ENCODE data around the gene MARVELD1.
"Not testable (repeated sequence)": the region's sequence is repeated elsewhere in the genome, so short reads cannot be mapped to it uniquely, and the experiment has no call there.

Gene MARVELD1

DNA sequence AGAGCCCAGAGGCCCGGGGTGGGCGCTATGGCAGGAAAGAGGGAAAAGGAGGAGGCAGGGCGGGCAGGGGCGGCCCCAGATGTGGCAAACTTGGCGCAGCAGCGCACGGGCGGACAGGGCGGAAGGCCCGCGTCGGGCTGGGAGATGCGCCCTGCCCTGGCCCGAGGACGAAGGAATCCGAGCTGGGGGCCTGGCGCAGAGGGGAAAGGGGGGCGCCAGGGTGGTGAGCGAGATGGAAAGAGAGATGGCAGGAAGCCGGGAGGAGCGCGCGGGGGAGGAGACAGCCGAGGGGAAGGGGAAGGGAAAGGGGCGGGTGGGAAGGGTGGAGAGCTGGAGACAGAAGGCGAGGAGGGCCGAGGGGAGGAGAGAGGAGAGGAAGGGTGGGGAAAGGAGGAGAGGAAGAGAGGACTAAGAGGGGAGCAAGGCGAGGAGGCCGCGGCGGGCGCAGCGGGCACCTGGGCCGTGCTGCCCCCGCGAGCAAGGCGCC is at the start of gene MARVELD1:
Gene MARVELD1 (plus strand): TSS at position 392 of the 487 bp plus-strand sequence. CDS start 147 bp downstream, outside the sequence.
- DNase-seq (ENCODE audit: low read depth) = no peak

GRCh38 chr10:97664282-97664850 is 49.2 kb upstream of the MARVELD1 start:
- DNase-seq (ENCODE audit: low read depth) = no peak

- DNase-seq (ENCODE audit: low read depth) = no peak
Measured at GRCh38 chr10:97666992-97667391, 46.5 kb upstream of the MARVELD1 start.

DNA sequence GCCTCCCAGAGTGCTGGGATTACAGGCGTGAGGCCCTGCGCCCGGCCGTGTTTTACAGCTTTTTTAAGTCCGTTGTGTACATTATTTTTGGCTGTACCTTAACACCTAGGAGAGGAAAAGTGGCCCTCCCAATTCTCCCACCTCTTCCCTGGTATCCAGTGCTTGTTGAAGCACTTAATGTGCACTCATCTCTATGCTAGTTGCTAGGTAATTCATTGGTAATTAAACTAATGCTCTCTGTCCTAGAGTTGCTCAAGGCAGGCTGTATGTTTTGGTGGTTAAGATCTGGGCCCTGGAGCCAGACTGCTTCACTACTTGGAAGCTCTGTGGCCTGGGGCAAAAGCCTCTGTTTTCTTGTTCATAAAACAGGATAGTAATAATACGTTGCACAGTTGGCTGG is 46.1 kb upstream of the MARVELD1 start:
- DNase-seq (ENCODE audit: low read depth) = no peak

DNA sequence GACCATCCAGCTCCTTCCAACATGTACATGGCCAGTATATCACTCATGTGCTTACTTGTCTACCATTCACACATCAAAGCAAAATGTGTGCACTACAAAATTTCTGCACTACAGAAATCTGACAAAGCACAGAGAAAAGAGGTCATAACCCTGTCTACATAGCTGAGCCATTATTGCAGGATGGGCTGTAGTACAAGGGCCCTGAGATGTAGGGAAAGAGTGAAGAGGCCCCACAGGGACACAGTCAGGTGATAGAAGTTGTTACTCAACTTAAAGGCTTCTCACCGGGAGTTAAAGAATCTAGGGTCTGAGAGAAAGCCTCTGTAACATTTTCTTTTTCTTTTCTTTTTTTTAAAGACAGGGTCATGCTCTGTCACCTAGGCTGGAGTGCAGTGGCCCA is 44.0 kb upstream of the MARVELD1 start:
- DNase-seq (ENCODE audit: low read depth) = no peak

DNA sequence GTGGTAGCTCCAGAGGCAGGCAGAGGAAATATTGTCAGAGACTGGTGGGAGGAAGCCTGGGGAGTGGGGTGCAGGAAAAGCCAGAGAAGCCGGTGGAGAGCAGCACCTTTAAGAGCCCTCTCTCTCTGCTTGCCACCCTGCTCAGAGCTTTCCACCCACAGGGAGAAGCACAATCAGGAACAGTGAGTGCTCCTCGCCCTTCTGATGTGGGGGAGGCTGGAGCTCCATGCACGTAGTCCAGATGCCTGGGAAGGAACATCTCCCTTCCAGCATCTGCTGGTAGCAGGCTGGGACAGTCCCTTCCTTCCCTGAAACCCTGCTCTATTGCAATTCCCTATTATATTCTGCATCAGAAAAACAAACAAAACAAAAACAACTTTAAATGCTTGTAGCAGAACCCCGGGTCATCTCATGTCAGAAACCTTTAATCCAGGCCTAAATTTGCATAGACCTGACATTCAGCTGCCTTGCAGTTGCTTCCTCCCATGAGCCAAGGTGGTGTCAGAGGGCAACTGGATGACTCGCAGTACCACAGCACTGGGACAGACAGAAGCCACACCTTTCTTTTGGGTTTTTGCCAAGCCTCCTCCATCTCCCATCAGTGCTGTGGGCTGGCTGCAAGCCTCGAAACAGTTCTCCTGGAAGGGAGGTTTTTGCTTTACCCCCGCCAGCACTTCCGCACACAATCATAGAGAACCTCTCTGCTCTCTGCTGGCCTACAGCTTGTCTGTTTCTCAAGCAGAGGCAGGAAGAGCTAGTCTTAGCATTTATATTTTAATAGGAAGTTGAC is 39.6 kb upstream of the MARVELD1 start:
- DNase-seq (ENCODE audit: low read depth) = no peak

GRCh38 chr10:97675222-97675621 is 38.3 kb upstream of the MARVELD1 start:
- DNase-seq (ENCODE audit: low read depth) = no peak

GRCh38 chr10:97676770-97677581 is 36.6 kb upstream of the MARVELD1 start:
- no peak for DNase-seq (ENCODE audit: low read depth)

DNA sequence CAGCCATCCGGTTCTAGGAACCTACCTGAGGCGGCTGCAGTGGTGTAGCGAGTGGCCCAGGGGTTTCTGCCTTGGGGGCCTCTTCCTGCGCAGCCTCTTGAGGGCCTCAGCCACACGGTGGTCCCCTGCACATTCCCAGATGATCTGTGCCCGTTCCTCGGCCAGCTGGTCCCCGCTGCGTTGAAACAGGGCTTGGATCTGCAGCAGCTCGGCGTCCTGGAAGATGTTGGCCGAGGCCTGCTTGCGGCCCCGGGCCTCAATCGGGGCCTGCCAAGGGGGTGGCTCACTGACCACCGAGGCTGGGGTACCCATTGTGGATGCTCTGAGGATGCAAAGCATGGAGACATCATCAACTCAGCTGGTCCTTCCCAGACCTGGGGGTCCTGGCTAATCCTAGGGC is 33.9 kb upstream of the MARVELD1 start:
- no peak for DNase-seq (ENCODE audit: low read depth)

- no peak for DNase-seq (ENCODE audit: low read depth)
Measured at GRCh38 chr10:97682042-97682441, 31.5 kb upstream of the MARVELD1 start.

- DNase-seq (ENCODE audit: low read depth) = no peak
Measured at GRCh38 chr10:97683556-97684367, 29.8 kb upstream of the MARVELD1 start.

- not testable (repeated sequence) for DNase-seq (ENCODE audit: low read depth)
Measured at GRCh38 chr10:97684368-97684713, 29.2 kb upstream of the MARVELD1 start.

- DNase-seq (ENCODE audit: low read depth) = no peak
Measured at GRCh38 chr10:97684866-97685394, 28.6 kb upstream of the MARVELD1 start.

DNA sequence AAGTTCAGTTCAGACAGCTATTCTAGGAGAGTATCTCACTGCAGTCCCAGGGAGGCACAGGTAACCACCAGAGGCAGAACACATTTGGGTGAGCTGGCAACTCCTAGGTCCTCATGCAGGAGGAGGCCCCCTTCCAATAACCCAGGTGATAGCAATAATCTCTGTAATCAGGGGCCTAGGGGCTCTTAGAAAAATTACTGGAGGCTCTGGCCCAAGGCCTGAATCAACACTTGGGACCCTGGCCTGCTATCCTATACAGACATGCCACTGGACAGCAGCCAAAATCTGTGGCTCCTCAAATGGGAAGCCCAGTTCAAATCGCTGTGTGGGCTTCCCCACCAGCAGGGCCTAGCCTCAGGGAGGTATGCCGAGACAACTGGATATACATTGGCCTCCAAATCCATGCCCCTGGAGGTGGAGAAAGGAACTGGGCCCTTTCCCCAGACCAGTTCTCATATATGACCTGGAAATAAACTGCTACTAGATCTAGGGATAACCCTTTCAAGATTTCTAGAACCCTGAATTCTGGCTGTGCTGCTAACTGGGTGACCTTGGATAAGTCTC is 28.1 kb upstream of the MARVELD1 start:
- DNase-seq (ENCODE audit: low read depth) = no peak

DNA sequence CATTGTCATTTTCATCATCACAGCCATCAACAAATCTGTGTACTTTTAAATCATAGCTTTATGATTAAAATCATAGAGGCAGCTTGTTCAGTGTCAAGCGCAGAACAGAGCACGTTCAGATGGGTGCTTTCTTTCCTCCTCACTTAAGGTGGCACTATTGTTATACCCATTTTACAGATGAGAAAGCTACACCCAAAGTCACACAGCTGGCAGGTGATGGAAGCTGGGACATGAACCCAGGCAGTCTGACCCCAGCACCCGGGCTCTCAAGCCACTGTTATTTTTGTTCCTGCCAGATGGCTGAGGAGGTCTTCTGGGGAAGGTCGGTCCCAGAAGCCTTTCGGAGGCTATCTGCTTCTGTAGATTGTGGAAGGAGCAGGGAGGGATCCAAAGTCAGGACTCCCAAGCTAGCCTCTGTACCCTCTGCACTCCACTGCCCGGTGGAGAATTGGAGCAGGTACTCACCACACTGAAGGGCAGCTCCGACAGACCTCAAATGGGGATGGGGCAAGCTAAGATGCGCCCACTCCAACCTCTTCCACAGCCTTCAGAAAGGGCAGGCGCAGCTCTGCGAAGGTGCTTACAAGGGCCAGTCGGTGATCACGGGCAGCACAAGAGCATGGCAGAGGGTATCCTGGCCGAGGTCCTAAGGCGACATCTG is 27.1 kb upstream of the MARVELD1 start:
- DNase-seq (ENCODE audit: low read depth) = no peak

DNA sequence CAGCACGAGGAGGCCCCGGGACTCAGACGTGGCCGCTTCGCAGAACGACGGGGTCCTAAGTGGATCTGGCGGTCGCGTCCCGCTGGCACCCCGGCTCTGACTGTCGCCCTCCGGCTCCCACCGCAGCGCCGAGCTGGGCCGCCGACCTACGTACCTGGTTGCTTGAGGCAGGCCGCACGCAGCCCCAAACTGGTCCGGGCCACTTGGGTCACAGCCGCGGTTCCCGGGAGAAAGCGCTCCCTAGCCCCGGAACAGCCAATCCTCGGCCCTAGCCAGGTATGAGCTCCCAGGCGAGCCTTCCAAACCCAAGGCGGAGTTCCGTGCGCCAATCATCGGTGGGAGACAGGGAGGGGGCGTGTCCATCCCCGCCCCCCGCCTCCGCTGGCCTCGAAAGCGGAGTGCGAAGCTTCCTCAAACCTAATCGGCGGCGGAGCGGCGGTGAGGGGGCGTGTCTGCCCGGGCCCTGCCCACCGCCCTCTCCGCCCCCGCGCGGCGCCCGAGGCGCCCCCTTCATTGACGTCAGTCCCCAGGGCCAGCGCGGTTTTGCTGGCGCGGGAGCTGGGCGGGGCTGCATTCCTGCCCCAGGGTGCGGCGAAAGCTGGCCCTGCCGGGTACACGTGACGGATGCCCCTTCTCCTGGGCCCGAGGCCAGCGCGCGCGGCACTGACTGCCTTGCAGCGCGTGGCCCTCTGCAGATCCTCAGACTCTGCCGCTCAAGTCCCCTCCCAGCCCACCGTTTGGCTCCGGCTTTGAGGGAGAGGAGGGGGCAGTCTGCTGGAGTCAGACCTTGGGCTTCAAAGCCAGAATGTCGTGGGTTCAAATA is 26.4 kb upstream of the MARVELD1 start, which contains the start of gene AVPI1:
Gene AVPI1 (minus strand): TSS at position 280 of the 823 bp plus-strand sequence. CDS start 7,336 bp downstream, outside the sequence.
- peak; percentile 86 for DNase-seq (ENCODE audit: low read depth)

DNA sequence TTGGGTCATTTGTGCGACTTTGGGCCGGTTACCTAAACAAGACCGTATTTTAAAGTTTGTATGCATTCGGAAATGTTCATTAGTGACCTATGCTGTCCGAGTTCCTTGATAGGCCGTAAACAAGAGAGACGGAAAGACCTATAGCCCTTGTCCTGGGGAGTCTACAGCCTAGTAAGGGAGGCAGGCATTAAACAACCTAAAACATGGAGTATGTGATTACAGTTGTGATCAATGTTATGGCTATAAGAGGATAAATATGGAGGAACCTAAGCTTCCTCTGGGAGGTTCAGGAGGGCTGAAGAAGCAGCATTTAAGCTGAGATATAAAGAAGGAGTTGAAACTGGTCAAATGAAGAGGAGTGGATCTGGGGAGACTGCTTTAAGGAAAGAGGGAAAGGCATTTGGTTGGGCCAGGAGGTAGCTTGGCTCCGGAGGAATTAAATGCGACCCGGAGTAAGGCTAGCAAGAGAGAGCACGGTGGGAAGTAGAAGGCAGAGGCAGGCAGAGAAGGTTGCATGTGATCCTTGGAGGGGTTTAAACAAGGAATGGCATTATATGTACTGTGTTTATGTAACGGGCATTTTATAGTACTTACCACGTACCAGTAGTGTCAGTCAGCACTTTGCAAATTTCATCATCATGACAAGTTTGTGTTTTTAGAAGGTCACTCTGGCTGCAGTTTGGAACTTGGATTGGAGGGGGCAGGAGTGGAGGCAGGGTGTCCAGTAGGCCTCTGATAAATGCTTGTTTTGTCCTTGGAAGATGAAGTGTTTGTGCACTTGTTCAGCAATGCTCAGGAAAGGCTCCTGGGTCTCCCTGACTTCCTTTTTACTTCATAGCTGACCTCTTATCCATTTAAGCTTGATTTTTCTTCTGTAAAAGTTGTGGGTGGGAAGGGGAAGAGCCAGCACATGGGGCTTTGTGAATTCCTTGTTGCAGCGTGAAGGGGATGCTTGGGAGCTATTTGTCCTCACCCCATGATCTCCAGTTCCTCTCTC is 25.4 kb upstream of the MARVELD1 start:
- no peak for DNase-seq (ENCODE audit: low read depth)

DNA sequence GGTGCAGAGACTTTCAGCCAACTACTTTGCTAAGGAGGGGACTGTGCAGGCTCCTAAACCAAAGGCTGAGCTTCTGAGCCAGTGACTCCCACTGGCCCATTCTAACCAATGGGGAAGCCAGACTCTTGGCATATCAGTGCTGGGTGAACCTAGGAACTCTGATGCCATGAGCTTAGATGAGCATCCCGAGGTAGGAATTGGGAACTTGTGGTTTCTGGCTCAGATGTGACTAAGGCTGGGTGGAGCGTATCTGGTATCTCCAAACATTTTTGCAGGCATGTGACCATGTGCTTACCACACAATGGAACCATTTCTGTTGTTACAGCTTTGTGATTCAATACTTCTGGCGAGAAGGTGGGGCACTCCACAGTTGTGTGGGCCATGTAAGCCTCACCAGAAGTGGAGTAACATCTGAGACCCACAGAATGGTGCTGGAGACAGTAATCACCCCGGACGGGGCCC is 23.9 kb upstream of the MARVELD1 start:
- DNase-seq (ENCODE audit: low read depth) = no peak
